PC-9 (cell line): ENCODE measurements around the gene PTPN14. TPM values are rescaled to one million over a fixed set of nuclear protein-coding genes. Genes with fewer than 3 reads are reported as not detected.

Experiments
- BruUV-seq: library from RNA; stranded (reverse); fragments of 400-500 nt; replicated peaks from 2 replicates; lab custom pipeline; 2021; lab: Mats Ljungman, UMichigan
- CTCF ChIA-PET: fragments of 300-600 bp; sonication (Branson Sonifier 250); formaldehyde crosslinking; loops from one replicate; lab custom pipeline; 2022; ENCODE audit warnings: antibody characterized with exemption; lab: Charles Lee
- POLR2A ChIA-PET: fragments of 300-600 bp; sonication (Branson Sonifier 250); formaldehyde crosslinking; loops from one replicate; lab custom pipeline; 2022; ENCODE audit warnings: antibody characterized with exemption; ENCODE audit not compliant: unreplicated experiment; lab: Charles Lee
- DNase-seq, 2 experiments: peaks; one replicate each; pipeline versions ENCODE4 v3.0.0 to v3.0.0-alpha.2; 2015 to 2022; ENCODE audit warnings: mixed read lengths in 1 of 2
- H2AFZ ChIP-seq: fragments of 200-600 bp; sonication (generic); 2 replicates; pipeline ENCODE4 v1.8.1; 2017; ENCODE audit warnings: antibody characterized with exemption
- H3F3A ChIP-seq: fragments of 200-600 bp; sonication (generic); 2 replicates; pipeline ENCODE4 v1.8.1; 2017; ENCODE audit warnings: antibody characterized with exemption, mild to moderate bottlenecking, low read depth; ENCODE audit not compliant: insufficient read depth
- H3K27ac ChIP-seq: fragments of 200-600 bp; sonication (generic); 2 replicates; pipeline ENCODE4 v1.6.1; 2016; ENCODE audit warnings: mixed run types
- H3K27me3 ChIP-seq: fragments of 200-600 bp; sonication (generic); 2 replicates; pipeline ENCODE4 v1.6.1; 2016; ENCODE audit warnings: low read depth, mixed run types; ENCODE audit not compliant: insufficient read depth
- H3K36me3 ChIP-seq: fragments of 200-600 bp; sonication (generic); 2 replicates; pipeline ENCODE4 v1.6.1; 2016; ENCODE audit warnings: low read depth, mixed run types
- H3K4me1 ChIP-seq: fragments of 200-600 bp; sonication (generic); replicated peaks from 2 replicates; pipeline ENCODE4 v1.6.1; 2016; ENCODE audit warnings: mixed run types; ENCODE audit not compliant: insufficient read depth
- H3K4me2 ChIP-seq: fragments of 200-600 bp; sonication (generic); 2 replicates; pipeline ENCODE4 v1.6.1; 2017; ENCODE audit warnings: mixed run types
- H3K4me3 ChIP-seq: fragments of 200-600 bp; sonication (generic); 2 replicates; pipeline ENCODE4 v1.6.1; 2016; ENCODE audit warnings: mixed run types
- H3K79me2 ChIP-seq: fragments of 200-600 bp; sonication (generic); 2 replicates; pipeline ENCODE4 v1.6.1; 2017; ENCODE audit warnings: low read depth, mixed run types
- H3K9me2 ChIP-seq: fragments of 200-600 bp; sonication (generic); 2 replicates; pipeline ENCODE4 v1.8.1; 2017; ENCODE audit warnings: mild to moderate bottlenecking; ENCODE audit not compliant: insufficient read depth
- H3K9me3 ChIP-seq: fragments of 200-600 bp; sonication (generic); 2 replicates; pipeline ENCODE4 v1.8.1; 2016; ENCODE audit warnings: low read depth; ENCODE audit not compliant: insufficient read depth
- H4K20me1 ChIP-seq: fragments of 200-600 bp; sonication (generic); 2 replicates; pipeline ENCODE4 v1.8.1; 2017; ENCODE audit not compliant: insufficient read depth
- EZH2 ChIP-seq: fragments of 200-600 bp; sonication (generic); IDR thresholded peaks from 2 replicates; pipeline ENCODE4 v1.8.0; 2017; ENCODE audit warnings: antibody characterized with exemption, low read depth
- intact Hi-C: fragments of 100-400 bp; cut with micrococcal nuclease; formaldehyde crosslinking; loops from one replicate; pipeline ENCODE4 v1.10.0; 2022; ENCODE audit not compliant: unreplicated experiment
- total RNA-seq: library from RNA; stranded (reverse); gene quantifications from 2 replicates; pipeline ENCODE4 v1.2.3, GENCODE V29; 2021
- TF ChIP-seq, protein P1 (sequence below): fragments of 200-600 bp; sonication (generic); conservative IDR thresholded peaks from 2 replicates; pipeline ENCODE4 v1.6.1; 2017; ENCODE audit warnings: mixed run types, antibody characterized with exemption, mild to moderate bottlenecking, moderate library complexity

The PTPN14 gene
- total RNA-seq, 1 experiment from 2014 or later = 78.9 TPM

DNA sequence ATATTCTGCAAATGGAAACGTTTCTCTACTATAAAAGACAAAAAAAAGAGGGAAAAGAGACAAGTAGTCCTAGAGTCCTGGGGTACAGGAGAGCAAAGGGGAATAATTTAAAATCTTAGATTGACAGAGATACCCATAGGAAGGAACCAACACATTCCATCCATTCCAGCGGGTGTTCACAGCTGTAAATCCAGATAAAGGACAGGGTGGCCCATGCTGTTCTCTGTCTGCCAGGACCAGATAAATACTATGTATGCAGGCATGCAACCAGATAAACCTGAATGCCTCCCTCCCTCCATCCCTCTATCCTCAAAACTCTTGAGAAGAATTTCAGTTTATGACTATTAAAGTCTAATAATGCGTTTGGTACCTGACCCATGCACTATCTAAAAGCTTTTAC lies 131.8 kb downstream of the PTPN14 start:
- CTCF ChIA-PET = no interaction called here
- no peaks in the 10 kb centered on the region for H3K79me2 ChIP-seq
- no peak for DNase-seq
- intact Hi-C loops = no loop called here
- H4K20me1 ChIP-seq = no peaks in the 10 kb centered on the region
- H3K9me2 ChIP-seq = no peaks in the 10 kb centered on the region
- no peaks in the 10 kb centered on the region for H3F3A ChIP-seq
- no peaks in the 10 kb centered on the region for H3K27me3 ChIP-seq
- no peak overlapping the region for H3K4me3 ChIP-seq
- no peaks in the 10 kb centered on the region for H3K9me3 ChIP-seq
- H2AFZ ChIP-seq = no peak overlapping the region
- H3K36me3 ChIP-seq = no peaks in the 10 kb centered on the region
- H3K4me2 ChIP-seq = no peak overlapping the region
- no peak overlapping the region for H3K27ac ChIP-seq
- no TSS peak for BruUV-seq
- POLR2A ChIA-PET = no interaction called here
- no peaks in the 10 kb centered on the region for H3K4me1 ChIP-seq
- TF ChIP-seq, protein P1, sequence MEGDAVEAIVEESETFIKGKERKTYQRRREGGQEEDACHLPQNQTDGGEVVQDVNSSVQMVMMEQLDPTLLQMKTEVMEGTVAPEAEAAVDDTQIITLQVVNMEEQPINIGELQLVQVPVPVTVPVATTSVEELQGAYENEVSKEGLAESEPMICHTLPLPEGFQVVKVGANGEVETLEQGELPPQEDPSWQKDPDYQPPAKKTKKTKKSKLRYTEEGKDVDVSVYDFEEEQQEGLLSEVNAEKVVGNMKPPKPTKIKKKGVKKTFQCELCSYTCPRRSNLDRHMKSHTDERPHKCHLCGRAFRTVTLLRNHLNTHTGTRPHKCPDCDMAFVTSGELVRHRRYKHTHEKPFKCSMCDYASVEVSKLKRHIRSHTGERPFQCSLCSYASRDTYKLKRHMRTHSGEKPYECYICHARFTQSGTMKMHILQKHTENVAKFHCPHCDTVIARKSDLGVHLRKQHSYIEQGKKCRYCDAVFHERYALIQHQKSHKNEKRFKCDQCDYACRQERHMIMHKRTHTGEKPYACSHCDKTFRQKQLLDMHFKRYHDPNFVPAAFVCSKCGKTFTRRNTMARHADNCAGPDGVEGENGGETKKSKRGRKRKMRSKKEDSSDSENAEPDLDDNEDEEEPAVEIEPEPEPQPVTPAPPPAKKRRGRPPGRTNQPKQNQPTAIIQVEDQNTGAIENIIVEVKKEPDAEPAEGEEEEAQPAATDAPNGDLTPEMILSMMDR = no peak
- TF ChIP-seq EZH2 = no peak

- ChIA-PET POLR2A (no interaction called here), CTCF (no interaction called here)
- H3K4me1 ChIP-seq = no peaks in the 10 kb centered on the region
- no peaks in the 10 kb centered on the region for H3F3A ChIP-seq
- no peaks in the 10 kb centered on the region for H3K27me3 ChIP-seq
- H3K79me2 ChIP-seq = no peaks in the 10 kb centered on the region
- TF ChIP-seq EZH2 = no peak
- TF ChIP-seq, protein P1 = no peak
- no peaks in the 10 kb centered on the region for H3K36me3 ChIP-seq
- intact Hi-C loops = no loop called here
- no TSS peak for BruUV-seq
- no peaks in the 10 kb centered on the region for H3K9me3 ChIP-seq
- no peaks in the 10 kb centered on the region for H4K20me1 ChIP-seq
- DNase-seq = no peak
- no peak overlapping the region for H2AFZ ChIP-seq
- H3K4me3 ChIP-seq = no peak overlapping the region
- H3K27ac ChIP-seq = no peak overlapping the region
- no peak overlapping the region for H3K4me2 ChIP-seq
- no peaks in the 10 kb centered on the region for H3K9me2 ChIP-seq
Measured at GRCh38 chr1:214418391-214418790, 133.0 kb downstream of the PTPN14 start.

GRCh38 chr1:214417545-214418210 lies 133.7 kb downstream of the PTPN14 start:
- intact Hi-C loops = no loop called here
- POLR2A ChIA-PET = no interaction called here
- Histone ChIP-seq H3K27me3 (no peaks in the 10 kb centered on the region), H3K79me2 (no peaks in the 10 kb centered on the region), H3K36me3 (no peaks in the 10 kb centered on the region), H3K27ac (no peak overlapping the region), H2AFZ (no peak overlapping the region), H4K20me1 (no peaks in the 10 kb centered on the region), H3K4me2 (no peak overlapping the region), H3K9me3 (no peaks in the 10 kb centered on the region), H3K4me1 (no peaks in the 10 kb centered on the region), H3K4me3 (no peak overlapping the region), H3K9me2 (no peaks in the 10 kb centered on the region), H3F3A (no peaks in the 10 kb centered on the region)
- DNase-seq = no peak
- no TSS peak for BruUV-seq
- CTCF ChIA-PET = no interaction called here
- no peak for TF ChIP-seq EZH2
- TF ChIP-seq, protein P1 = no peak
